GM18909 (cell line): ENCODE results near the gene ADPRHL1.
"Not testable (repeated sequence)": the region's sequence is repeated elsewhere in the genome, so short reads cannot be mapped to it uniquely, and the experiment has no call there.

Experiments
- ATAC-seq: cut with Tn5 transposase; IDR thresholded peaks from one replicate; pipeline ENCODE4 v1.9.1; 2021; ENCODE audit warnings: mild to moderate bottlenecking; ENCODE audit not compliant: unreplicated experiment, poor library complexity

The ADPRHL1 gene

DNA sequence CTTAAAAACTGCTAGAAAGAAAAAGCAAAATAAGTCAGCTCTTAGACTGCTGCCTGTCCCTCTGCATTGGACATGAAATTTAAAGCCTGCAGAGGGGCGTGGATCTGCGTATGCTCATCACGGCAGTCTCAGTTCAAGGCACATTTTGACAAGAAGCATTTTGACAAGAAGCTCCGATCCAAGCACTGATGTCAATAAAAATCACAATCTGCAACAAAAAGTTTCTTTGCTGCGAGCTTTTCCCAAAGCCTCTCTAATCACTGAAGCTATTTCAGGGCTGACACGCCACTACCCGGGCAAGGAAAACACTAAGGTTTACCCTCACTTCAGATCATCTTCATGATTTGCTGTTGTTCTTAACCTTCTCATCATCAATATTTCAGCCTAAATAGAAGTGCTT, 29.8 kb upstream of the ADPRHL1 start:
- ATAC-seq, result no peak

DNA sequence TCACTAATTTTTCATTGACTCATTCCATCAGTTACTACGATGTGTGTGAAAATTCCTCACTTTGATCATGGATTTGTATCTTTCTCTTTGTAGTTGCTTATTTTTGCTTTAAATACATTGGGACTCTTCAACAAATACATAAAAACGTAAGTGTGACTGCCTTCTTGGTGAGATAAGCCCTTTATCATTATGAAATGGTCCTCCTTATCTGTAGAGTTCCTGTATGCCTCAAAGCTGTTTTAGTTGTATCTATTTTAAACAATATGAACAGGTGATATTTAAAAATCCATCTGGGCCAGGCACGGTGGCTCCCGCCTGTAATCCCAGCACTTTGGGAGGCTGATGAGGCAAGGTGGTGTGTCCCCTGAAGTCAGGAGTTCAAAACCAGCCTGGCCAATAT, 25.9 kb upstream of the ADPRHL1 start:
- ATAC-seq, result no peak

DNA sequence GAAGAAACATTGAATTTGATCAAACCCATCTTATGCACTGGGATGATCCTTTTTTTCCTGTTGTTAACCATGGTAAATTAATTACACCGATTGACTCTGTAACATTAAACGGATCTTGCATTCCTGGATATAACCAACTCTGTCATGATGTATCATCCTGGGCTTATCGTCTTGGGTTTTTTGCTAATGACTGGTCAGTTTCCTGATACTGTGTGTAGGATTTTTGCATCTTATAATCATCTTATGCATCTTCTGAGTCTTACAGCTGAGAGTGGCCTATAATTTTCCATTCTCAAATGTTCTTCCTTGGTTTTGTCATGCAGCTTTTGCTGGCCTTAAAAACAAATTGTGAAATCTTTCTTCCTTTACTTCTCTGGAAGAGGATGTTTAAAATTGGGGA, 24.4 kb upstream of the ADPRHL1 start:
- ATAC-seq, result no peak

DNA sequence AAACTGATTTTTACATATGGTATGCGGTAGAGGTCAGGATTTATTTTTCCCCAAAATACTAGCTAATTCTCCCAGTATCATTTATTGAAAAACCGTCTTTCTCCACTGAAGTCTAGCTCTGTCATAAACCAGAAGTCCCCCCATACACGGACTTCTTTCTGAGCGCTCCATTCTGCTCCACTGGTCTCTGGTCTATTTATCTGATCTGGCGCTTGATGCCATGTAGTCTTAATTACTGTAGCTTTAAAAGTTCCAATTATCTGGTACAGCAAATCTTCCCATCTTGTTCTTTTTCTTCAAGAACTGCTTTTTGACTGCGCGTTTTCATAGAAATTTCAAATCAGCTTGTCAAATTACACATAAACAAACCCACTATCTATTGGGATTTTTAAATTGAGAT, 23.5 kb upstream of the ADPRHL1 start:
- no peak for ATAC-seq

DNA sequence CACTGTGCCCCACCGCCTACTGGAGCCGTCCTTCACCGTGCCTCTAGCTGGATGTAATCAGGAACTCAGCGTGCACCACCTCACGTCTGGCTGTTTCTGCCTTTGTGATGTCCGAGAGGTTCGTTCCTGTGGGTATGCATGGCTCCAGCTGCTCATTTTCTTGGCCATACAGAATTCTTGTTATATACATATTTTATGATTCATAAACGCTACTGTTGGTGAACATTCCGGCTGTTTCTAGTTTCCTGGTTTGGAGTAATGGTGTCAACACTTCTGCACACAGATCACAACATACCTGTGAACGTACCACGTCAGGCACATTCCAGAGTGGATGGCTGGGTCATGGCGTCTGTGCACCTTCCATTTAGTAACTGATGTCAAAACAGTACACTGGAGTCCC, 22.6 kb upstream of the ADPRHL1 start:
- no peak for ATAC-seq

DNA sequence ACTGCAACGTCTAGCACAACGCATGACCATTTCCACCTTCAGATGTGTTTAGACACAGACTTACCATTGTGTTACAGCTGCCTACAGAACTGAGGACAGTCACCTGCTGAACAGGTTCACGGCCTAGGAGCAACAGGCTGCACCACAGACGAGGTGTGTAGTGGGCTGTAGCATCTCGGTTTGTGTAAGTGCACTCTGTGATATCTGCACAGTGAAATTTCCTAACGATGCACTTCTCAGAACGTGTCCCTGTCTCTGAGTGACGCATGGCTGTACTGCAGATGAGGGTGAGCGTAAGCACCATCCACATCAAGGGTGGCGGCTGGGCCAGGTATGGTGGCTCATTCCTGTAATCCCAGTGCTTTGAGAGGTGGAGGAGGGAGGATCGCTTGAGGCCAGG, 22.0 kb upstream of the ADPRHL1 start:
- ATAC-seq, result no peak

DNA sequence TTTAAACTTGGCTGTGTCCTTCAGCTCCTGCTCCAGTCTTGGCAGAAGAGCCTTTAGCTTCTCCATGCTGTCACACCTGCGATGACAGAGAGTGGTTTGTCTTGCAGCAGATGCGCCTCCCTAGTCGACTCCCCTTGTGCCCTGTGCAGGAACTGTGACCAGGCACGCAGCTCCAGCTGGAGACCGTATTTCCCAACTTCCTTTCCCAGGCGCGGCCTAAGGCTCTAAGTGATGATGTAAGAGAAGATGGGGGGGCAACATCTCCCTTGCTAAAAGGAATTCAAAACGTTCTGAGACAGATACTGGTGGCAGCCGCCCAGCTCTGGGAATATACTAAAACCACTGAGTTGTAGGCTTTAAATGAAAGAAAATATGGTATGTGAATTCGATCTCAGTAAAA, 20.9 kb upstream of the ADPRHL1 start:
- no peak for ATAC-seq

DNA sequence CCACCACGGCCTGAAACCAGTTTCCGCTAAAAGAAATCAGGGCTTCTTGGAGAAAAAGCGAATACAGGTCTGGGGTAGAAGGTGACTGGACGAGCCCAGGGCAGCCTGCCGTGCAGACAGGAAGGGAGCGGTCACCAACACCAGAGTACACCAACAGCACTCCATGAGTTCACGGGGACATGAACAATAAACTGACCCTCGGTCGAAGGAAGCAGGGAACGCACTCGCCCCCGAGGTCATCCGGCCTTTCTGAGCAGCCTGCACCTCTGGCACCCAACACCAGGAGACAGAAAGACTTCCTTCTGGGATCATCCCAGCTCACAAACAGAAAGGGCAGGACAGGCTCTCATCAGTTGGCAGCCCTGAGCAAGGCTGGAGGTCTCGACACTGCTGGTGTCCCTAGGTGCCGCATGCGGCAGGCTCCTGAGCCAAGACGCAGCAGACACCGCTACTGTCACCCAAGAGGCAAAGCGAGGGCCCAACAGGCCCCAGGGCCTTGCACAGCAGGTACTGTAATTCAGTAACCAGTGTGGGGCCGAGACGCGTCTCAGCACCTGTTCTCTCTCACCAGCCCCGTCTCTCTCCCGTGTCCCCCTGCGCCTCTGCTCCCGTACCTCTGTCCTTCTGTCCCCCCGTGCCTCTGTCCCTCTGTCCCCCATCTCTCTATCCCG, 19.2 kb upstream of the ADPRHL1 start:
- ATAC-seq, result no peak

DNA sequence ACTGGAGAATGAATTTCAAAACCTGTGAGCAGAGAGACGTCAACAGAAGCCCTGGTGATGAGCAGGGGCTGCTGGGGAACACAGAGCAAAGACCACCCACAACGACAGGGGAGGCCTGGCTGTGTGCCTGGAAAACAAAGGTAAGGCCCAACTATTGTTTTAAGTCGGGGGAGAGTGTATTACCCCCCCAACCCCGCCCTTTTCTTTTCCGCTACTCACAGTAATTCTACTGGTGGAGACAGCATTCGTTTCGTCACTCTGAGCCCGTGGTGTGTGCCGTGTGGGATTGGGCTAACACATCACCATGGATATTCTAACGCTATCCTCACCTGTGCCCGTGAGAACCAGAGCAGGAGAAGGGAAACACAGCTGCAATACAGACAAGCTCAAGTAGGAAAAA, 18.6 kb upstream of the ADPRHL1 start:
- ATAC-seq, result no peak

DNA sequence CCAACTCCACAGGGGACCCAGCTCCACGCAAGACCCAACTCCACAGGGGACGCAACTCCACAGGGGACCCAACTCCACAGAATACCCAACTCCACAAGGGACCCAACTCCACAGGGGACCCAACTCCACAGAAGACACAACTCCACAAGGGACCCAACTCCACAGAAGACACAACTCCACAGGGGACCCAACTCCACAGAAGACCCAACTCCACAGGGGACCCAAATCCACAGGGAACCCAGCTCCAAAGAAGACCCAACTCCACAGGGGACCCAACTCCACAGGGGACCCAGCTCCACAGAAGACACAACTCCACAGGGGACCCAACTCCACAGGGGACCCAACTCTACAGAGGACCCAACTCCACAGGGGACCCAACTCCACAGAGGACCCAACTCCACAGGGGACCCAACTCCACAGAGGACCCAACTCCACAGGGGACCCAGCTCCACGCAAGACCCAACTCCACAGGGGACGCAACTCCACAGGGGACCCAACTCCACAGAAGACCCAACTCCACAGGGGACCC, 17.4 kb upstream of the ADPRHL1 start:
- not testable (repeated sequence) for ATAC-seq

DNA sequence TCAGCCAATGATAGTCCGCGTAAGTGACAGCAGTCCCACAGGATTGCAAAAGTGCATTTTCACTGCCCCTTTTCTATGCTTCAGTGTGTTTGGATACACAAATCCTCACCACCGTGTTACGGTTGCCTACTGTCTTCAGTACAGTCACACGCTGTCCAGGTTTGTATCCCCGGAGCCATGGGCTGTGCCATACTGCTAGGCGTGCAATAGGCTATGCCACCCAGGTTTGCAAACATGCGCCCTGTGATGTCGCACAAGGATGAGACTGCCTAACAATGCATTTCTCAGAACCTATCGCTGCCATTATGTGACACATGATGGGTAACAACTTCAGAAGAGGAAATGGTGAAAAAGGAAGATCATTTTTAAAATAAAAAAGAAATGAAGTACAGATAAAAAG, 16.8 kb upstream of the ADPRHL1 start:
- ATAC-seq, result no peak

DNA sequence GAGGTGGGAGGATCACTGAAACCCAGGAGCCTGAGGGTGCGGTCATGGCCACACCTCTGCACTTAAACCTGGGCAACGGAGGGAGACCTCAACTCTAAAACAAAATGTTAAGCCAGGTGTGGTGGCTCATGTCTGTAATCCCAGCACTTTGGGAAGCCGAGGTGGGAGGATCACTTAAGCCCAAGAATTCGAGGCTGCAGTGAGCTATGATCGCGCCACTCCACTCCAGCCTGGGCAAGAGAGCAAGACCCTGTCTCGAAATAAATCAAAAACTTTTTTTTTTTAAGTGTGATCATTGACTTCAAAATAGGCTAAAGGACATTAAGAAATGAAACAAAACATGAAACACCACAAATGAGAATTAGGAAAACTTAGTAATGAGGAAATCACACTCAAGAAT, 16.3 kb upstream of the ADPRHL1 start:
- no peak for ATAC-seq

DNA sequence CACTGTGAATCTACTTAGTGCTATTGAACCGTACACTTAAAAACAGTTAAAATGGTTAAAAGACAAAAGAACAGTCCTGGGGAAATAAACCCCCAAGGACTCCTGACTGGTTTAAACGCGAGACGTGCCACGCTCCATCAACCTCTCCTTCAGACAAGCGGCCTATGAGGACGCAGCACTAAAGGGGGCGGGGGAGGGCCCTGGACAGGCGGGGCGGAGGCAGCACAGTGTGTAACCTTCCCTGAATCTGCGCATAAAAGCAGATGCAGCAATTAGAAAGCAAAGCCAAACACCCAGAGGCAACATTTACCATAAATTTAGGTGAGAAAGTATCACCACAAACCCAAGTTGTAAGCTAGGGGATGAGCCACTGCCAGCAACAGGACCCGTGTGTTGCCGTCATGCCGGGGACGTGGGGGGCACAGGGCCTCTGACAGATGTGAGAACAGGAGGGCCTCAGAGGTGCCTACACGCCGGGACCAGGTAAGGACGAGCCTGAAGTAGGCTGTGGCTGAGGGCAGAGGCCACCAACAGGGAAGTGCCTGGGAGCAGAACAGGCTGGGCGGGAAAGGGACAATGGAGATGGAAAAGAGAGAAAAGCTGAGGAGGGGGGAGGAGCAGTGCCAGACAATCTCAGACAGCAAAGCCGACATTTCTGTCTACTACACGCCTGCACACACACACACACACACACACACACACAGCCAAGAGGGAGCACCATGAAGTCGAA, 15.3 kb upstream of the ADPRHL1 start:
- ATAC-seq, result no peak

DNA sequence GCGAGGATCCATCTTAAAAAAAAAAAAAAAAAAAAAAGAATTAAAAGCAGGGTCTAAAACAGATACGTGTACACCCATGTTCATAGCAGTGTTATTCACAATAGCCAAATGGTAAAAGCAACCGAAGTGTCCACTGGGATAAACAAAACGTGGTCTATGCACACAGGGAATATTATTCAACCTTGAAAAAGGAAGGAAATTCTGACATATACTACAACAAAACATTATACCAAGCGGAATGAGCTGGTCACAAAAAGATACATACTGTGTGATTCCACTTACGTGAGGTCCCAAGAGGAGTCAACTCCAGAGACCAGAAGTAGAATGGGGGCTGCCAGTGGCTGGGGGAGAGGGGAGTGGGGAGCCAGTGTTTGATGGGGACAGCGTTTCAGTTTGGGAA, 14.7 kb upstream of the ADPRHL1 start:
- no peak for ATAC-seq

DNA sequence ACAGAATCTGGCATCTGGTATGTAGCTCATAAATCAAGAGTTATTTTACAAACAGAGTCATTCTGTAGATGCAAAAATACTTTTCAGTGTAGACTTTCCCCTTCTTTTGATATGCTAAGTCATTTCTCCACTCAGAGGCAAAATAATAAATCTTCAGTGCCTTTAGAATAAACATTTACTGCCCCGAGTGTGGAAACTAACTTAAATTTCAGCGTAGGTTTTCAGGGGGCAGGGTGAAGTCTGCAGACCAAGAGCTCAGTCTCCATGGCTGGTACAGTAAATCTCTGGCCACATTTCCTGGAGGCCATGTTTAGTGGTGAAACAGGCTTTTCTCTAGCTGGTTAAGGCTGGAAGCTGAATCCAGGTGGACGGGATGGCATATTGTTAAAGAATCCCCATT, 13.1 kb upstream of the ADPRHL1 start:
- no peak for ATAC-seq

DNA sequence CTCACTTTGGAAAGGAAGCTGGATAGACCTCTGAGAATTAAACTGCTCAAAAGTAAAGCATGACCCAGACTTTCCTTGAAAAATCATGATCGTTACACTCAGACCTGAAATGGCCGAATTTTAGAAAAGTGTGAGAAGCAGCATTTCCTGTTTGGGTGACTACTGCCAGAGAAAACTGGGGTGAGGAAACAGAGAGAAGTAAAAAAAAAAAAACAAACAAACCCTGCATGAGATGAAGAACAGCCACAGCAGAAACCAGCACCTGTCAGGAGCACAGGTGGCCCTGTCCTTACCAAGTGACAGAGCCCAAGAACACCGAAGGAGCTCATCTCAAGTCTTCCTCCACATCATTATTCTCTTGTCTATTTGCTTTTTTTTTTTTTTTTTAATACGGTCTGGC, 12.0 kb upstream of the ADPRHL1 start:
- ATAC-seq, result no peak

DNA sequence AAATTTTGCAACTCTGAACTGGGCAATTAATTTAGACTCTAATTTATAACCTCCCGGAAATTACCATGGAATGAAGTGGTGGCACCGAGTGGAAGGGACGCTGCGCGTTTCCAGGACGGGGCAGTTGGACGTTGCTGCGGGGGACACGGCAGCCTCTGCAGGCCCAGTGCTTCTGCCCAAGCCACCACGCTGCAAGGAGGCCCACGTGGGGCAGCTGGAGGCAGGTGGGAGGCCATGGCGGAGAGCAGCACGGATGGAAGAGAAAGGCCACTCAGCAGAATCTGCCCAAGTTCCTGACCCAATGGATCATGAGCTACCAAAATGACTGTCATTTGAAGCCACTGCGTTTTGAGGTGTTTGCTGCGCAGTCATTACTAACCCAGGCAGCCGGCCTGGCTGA, 11.2 kb upstream of the ADPRHL1 start:
- no peak for ATAC-seq

DNA sequence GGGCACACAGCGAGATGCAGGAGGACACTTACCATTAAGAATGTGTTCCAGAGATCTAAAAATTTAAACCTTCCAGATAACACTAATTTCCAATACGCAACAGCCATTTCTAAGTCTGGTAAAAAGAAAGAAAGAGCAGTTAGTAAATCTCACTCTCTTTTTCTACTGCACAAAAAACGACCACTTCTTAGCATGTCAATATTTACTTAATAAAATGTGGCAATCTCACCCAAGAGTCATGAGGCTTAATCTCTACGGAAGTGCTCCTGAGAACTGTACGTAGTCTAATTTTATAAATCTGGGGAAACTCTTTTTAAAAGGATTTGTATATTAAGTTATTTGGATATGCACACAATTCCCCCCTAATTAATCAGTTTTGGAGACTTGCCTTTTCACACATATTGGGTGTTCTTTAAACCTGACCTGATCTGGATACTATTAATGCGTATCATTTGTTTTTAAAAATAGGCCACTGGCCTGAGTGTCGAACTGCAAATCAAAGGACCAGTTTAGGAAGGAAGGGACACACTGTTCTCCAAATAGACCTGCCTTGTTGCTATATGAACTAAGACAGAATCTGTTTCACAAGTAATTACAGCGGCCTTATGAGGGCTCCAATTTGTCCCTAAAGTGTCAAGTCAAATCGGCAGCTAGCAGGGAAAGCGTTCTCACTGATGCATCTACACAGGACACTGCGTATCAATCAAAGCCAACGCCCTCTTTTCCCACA, 7.9 kb upstream of the ADPRHL1 start:
- ATAC-seq, result no peak

DNA sequence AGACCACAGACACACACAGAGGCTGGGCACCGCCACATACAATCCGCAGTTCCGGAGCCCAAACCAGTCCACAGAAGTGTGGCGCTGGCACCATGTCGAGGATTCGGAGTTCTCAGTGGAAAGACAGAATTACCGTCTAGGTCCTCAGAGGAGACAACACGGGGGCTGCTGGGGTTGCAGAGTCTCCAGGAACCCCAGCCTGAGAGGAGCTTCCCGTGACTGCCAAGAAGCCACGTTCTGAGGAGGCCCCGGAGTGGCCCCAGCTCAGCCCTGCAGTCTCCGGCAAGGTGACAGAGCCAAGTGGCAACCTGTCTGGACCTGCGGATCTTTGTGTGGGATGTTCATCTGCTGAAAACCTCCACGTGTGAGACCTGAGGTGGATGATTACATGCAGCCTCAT, 7.3 kb upstream of the ADPRHL1 start:
- no peak for ATAC-seq

DNA sequence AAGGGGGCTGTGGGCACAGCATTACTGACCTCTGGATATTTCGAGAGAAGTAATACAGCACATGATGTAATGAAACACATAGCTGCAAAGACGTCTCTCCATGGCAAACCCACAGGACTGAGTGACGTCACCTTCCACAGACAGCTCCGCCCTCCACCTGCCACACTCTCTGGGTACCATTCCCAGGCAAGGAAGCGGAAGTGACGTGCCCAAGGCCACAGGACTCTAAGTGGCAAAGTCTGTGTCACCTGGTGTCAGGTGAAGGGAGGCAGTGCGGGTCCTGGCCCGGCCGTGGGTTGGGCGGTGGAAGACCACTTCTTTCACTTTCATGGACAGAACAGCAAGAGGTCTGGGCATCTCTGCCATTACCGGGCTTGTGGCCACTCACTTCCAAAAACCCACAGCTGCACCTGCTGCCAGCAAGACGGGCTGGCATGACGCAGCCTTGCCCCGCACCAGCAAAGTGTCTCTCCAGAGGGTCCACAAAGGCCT, 6.8 kb upstream of the ADPRHL1 start:
- ATAC-seq, result no peak
